Activated CD4-positive, CD25-positive, alpha-beta regulatory T cell (primary cell): ENCODE data around the gene CNTFR.
"Not testable (repeated sequence)": the region's sequence is repeated elsewhere in the genome, so short reads cannot be mapped to it uniquely, and the experiment has no call there.

Experiments used
- DNase-seq, 4 experiments: peaks; one replicate each; lab custom pipeline; 2025; lab: John Stamatoyannopoulos, UW

The CNTFR gene

GRCh38 chr9:34554211-34555001 lies 35.1 kb downstream of the CNTFR start:
- no peak for DNase-seq

GRCh38 chr9:34553511-34554021 lies 36.0 kb downstream of the CNTFR start:
- DNase-seq = no peak

GRCh38 chr9:34552986-34553385 lies 36.5 kb downstream of the CNTFR start:
- DNase-seq = no peak

- DNase-seq = no peak
These were observed 36.9 kb downstream of the CNTFR start for GRCh38 chr9:34552606-34552981.

- DNase-seq = no peak
These were observed 37.5 kb downstream of the CNTFR start for GRCh38 chr9:34551751-34552605.

GRCh38 chr9:34550681-34551270 lies 38.7 kb downstream of the CNTFR start:
- DNase-seq = no peak

GRCh38 chr9:34550016-34550680 lies 39.4 kb downstream of the CNTFR start:
- no peak for DNase-seq

- DNase-seq = no peak
These were observed 40.2 kb downstream of the CNTFR start for GRCh38 chr9:34549407-34549732.

- DNase-seq = peak in 1 of 4 experiments; percentile 14
These were observed 41.4 kb downstream of the CNTFR start for GRCh38 chr9:34547960-34548611.

- peak in 1 of 4 experiments; percentile 16 for DNase-seq
These were observed 42.4 kb downstream of the CNTFR start for GRCh38 chr9:34546834-34547827.

GRCh38 chr9:34546102-34546833 lies 43.3 kb downstream of the CNTFR start:
- no peak for DNase-seq

GRCh38 chr9:34545497-34545896 lies 44.0 kb downstream of the CNTFR start:
- DNase-seq = no peak

GRCh38 chr9:34544035-34544434 lies 45.5 kb downstream of the CNTFR start:
- no peak for DNase-seq

GRCh38 chr9:34541540-34541939 lies 48.0 kb downstream of the CNTFR start:
- DNase-seq = no peak

- DNase-seq = no peak
These were observed 48.7 kb downstream of the CNTFR start for GRCh38 chr9:34540827-34541226.

- DNase-seq = no peak
These were observed 52.8 kb downstream of the CNTFR start for GRCh38 chr9:34536685-34537084.

GRCh38 chr9:34532041-34532440 lies 57.5 kb downstream of the CNTFR start:
- not testable (repeated sequence) for DNase-seq

GRCh38 chr9:34526026-34526425 lies 63.5 kb downstream of the CNTFR start:
- no peak for DNase-seq

GRCh38 chr9:34524349-34524748 lies 65.2 kb downstream of the CNTFR start:
- DNase-seq = no peak
